ENCODE measurements around the gene SLC13A1.

The SLC13A1 gene

DNA sequence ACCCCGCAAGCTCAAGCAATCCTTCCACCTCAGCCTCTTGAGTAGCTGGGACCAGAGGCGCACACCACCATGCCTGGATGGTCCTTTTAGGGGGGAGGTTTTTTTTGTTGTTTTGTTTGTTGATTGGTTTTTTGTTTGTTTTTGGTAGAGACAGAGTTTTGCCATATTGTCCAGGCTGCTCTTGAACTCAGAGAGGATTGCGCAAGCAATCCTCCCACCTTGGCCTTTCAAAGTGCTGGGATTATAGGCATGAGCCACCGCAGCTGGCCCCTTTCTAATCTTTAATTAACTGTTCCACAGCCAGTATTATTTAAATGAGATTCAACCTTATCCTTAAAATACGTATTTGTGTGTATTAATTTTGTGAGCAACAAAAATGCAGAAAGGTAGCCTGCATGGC, 65.8 kb downstream of the SLC13A1 start:
- ATAC-seq (ENCODE audit: insufficient read depth, low read depth): no peak

GRCh38 chr7:123131961-123132360, 67.8 kb downstream of the SLC13A1 start:
- no peak overlapping the region for H3K4me3 ChIP-seq (ENCODE audit: low read depth in 1 of 2, low read length in 2 of 2)
- TF ChIP-seq EZH2 (IDR thresholded peaks at IDR 0.05; ENCODE audit: borderline replicate concordance, low read depth, low read length, severe bottlenecking): no peak
- TF ChIP-seq, protein P1, sequence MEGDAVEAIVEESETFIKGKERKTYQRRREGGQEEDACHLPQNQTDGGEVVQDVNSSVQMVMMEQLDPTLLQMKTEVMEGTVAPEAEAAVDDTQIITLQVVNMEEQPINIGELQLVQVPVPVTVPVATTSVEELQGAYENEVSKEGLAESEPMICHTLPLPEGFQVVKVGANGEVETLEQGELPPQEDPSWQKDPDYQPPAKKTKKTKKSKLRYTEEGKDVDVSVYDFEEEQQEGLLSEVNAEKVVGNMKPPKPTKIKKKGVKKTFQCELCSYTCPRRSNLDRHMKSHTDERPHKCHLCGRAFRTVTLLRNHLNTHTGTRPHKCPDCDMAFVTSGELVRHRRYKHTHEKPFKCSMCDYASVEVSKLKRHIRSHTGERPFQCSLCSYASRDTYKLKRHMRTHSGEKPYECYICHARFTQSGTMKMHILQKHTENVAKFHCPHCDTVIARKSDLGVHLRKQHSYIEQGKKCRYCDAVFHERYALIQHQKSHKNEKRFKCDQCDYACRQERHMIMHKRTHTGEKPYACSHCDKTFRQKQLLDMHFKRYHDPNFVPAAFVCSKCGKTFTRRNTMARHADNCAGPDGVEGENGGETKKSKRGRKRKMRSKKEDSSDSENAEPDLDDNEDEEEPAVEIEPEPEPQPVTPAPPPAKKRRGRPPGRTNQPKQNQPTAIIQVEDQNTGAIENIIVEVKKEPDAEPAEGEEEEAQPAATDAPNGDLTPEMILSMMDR (IDR thresholded peaks at IDR 0.05; ENCODE audit: borderline replicate concordance, extremely low read depth, low read length, poor library complexity, severe bottlenecking): no peak
- ATAC-seq (ENCODE audit: insufficient read depth, low read depth): no peak
- H3K9ac ChIP-seq (ENCODE audit: low read depth, low read length): no peak overlapping the region
- H3K9me3 ChIP-seq (ENCODE audit: insufficient read depth, low read length, severe bottlenecking): no peaks in the 10 kb centered on the region
- DNase-seq: no peak
- H3K27me3 ChIP-seq (ENCODE audit: insufficient read depth, low read length, poor library complexity): no peaks in the 10 kb centered on the region
- no peak overlapping the region for H3K27ac ChIP-seq (ENCODE audit: low read length)
- no peak overlapping the region for H2AFZ ChIP-seq (ENCODE audit: low read depth, low read length)
- no peak overlapping the region for H3K4me2 ChIP-seq (ENCODE audit: insufficient read depth, low read length)
- no peaks in the 10 kb centered on the region for H3K36me3 ChIP-seq (ENCODE audit: insufficient read depth, low read length)
- no peaks in the 10 kb centered on the region for H3K79me2 ChIP-seq (ENCODE audit: insufficient read depth, low read length)
- no peaks in the 10 kb centered on the region for H4K20me1 ChIP-seq (ENCODE audit: insufficient read depth, low read length)
- no peaks in the 10 kb centered on the region for H3K4me1 ChIP-seq (ENCODE audit: insufficient read depth, low read length)

More for the DNA sequence above, 65.8 kb downstream of the SLC13A1 start:
- Histone ChIP-seq H3K4me1 (ENCODE audit: insufficient read depth, low read length) (no peaks in the 10 kb centered on the region), H3K36me3 (ENCODE audit: insufficient read depth, low read length) (no peaks in the 10 kb centered on the region), H3K27ac (ENCODE audit: low read length) (no peak overlapping the region), H3K4me3 (ENCODE audit: low read depth in 1 of 2, low read length in 2 of 2) (no peak overlapping the region), H3K79me2 (ENCODE audit: insufficient read depth, low read length) (no peaks in the 10 kb centered on the region), H4K20me1 (ENCODE audit: insufficient read depth, low read length) (no peaks in the 10 kb centered on the region), H2AFZ (ENCODE audit: low read depth, low read length) (no peak overlapping the region), H3K9me3 (ENCODE audit: insufficient read depth, low read length, severe bottlenecking) (no peaks in the 10 kb centered on the region), H3K27me3 (ENCODE audit: insufficient read depth, low read length, poor library complexity) (no peaks in the 10 kb centered on the region), H3K9ac (ENCODE audit: low read depth, low read length) (no peak overlapping the region), H3K4me2 (ENCODE audit: insufficient read depth, low read length) (no peak overlapping the region)
- TF ChIP-seq, protein P1 (IDR thresholded peaks at IDR 0.05; ENCODE audit: borderline replicate concordance, extremely low read depth, low read length, poor library complexity, severe bottlenecking): no peak
- no peak for TF ChIP-seq EZH2 (IDR thresholded peaks at IDR 0.05; ENCODE audit: borderline replicate concordance, low read depth, low read length, severe bottlenecking)
- DNase-seq: no peak

GRCh38 chr7:123131556-123131955, 68.2 kb downstream of the SLC13A1 start:
- no peak for DNase-seq
- H3K9me3 ChIP-seq (ENCODE audit: insufficient read depth, low read length, severe bottlenecking): no peaks in the 10 kb centered on the region
- H2AFZ ChIP-seq (ENCODE audit: low read depth, low read length): no peak overlapping the region
- H3K27ac ChIP-seq (ENCODE audit: low read length): no peak overlapping the region
- no peaks in the 10 kb centered on the region for H3K36me3 ChIP-seq (ENCODE audit: insufficient read depth, low read length)
- no peaks in the 10 kb centered on the region for H3K79me2 ChIP-seq (ENCODE audit: insufficient read depth, low read length)
- H4K20me1 ChIP-seq (ENCODE audit: insufficient read depth, low read length): no peaks in the 10 kb centered on the region
- H3K4me3 ChIP-seq (ENCODE audit: low read depth in 1 of 2, low read length in 2 of 2): no peak overlapping the region
- no peak for ATAC-seq (ENCODE audit: insufficient read depth, low read depth)
- no peaks in the 10 kb centered on the region for H3K27me3 ChIP-seq (ENCODE audit: insufficient read depth, low read length, poor library complexity)
- no peak for TF ChIP-seq EZH2 (IDR thresholded peaks at IDR 0.05; ENCODE audit: borderline replicate concordance, low read depth, low read length, severe bottlenecking)
- H3K4me1 ChIP-seq (ENCODE audit: insufficient read depth, low read length): no peaks in the 10 kb centered on the region
- no peak overlapping the region for H3K4me2 ChIP-seq (ENCODE audit: insufficient read depth, low read length)
- no peak overlapping the region for H3K9ac ChIP-seq (ENCODE audit: low read depth, low read length)

DNA sequence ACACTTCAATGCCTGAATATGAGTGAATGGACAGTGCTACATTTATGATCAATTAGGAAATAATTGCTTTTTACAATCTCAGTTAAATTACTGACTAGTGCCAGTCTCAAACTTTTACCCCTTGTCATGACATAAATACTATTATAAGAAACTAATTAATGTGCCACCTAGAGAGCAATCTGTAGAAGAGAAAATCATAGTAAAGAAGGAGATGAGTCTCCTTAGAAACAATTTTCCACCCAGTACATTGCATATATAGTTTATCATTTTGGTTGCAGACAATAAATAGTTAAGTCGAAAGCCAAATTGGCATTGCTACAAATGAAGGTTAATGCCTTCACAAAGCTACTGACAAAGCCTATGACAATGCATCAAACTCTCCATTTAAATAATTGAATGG, 68.6 kb downstream of the SLC13A1 start:
- Histone ChIP-seq H3K9me3 (ENCODE audit: insufficient read depth, low read length, severe bottlenecking) (no peaks in the 10 kb centered on the region), H3K4me2 (ENCODE audit: insufficient read depth, low read length) (no peak overlapping the region), H3K79me2 (ENCODE audit: insufficient read depth, low read length) (no peaks in the 10 kb centered on the region), H3K27me3 (ENCODE audit: insufficient read depth, low read length, poor library complexity) (no peaks in the 10 kb centered on the region), H3K4me3 (ENCODE audit: low read depth in 1 of 2, low read length in 2 of 2) (no peak overlapping the region), H3K36me3 (ENCODE audit: insufficient read depth, low read length) (no peaks in the 10 kb centered on the region), H3K9ac (ENCODE audit: low read depth, low read length) (no peak overlapping the region), H3K4me1 (ENCODE audit: insufficient read depth, low read length) (no peaks in the 10 kb centered on the region), H4K20me1 (ENCODE audit: insufficient read depth, low read length) (no peaks in the 10 kb centered on the region), H2AFZ (ENCODE audit: low read depth, low read length) (no peak overlapping the region), H3K27ac (ENCODE audit: low read length) (no peak overlapping the region)
- DNase-seq (no peak), ATAC-seq (ENCODE audit: insufficient read depth, low read depth) (no peak)
- TF ChIP-seq, protein P1 (IDR thresholded peaks at IDR 0.05; ENCODE audit: borderline replicate concordance, extremely low read depth, low read length, poor library complexity, severe bottlenecking): no peak
- no peak for TF ChIP-seq EZH2 (IDR thresholded peaks at IDR 0.05; ENCODE audit: borderline replicate concordance, low read depth, low read length, severe bottlenecking)

Measured in DND-41 (cell line).